Occipital lobe (tissue), 2 donors: ENCODE data around the gene GM2A. TPM values are rescaled to one million over a fixed set of nuclear protein-coding genes. Genes with fewer than 3 reads are reported as not detected.

ENCODE experiments used
- DNase-seq: peaks from one replicate; lab custom pipeline; 2025; lab: John Stamatoyannopoulos, UW
- total RNA-seq: library from RNA; depleted of rRNA; stranded (reverse); fragments of >200 nt; gene quantifications from one replicate; pipeline ENCODE4 v1.2.3, GENCODE V29; 2014

GM2A gene
- 12.6 TPM for total RNA-seq

GRCh38 chr5:151252762-151253604 lies at the start of gene GM2A:
TSS of gene GM2A (plus strand) at chr5:151253185. CDS start at chr5:151253217, 32 bp downstream.
- DNase-seq, result peak; percentile 100

GRCh38 chr5:151204051-151204450 lies 48.9 kb upstream of the GM2A start:
- no peak for DNase-seq

- DNase-seq, result no peak
Observed at GRCh38 chr5:151205411-151205810, 47.6 kb upstream of the GM2A start.

GRCh38 chr5:151208481-151208914 lies 44.5 kb upstream of the GM2A start:
- no peak for DNase-seq

- DNase-seq, result no peak
Observed at GRCh38 chr5:151212406-151212798, 40.6 kb upstream of the GM2A start.

- no peak for DNase-seq
Observed at GRCh38 chr5:151213803-151214613, 39.0 kb upstream of the GM2A start.

- DNase-seq, result no peak
Observed at GRCh38 chr5:151214614-151215545, 38.1 kb upstream of the GM2A start.

- no peak for DNase-seq
Observed at GRCh38 chr5:151215546-151215880, 37.5 kb upstream of the GM2A start.

- DNase-seq, result no peak
Observed at GRCh38 chr5:151216781-151217180, 36.2 kb upstream of the GM2A start.

GRCh38 chr5:151218177-151218576 lies 34.8 kb upstream of the GM2A start:
- no peak for DNase-seq

- DNase-seq, result no peak
Observed at GRCh38 chr5:151219138-151219537, 33.8 kb upstream of the GM2A start.

- no peak for DNase-seq
Observed at GRCh38 chr5:151219789-151220188, 33.2 kb upstream of the GM2A start.

- no peak for DNase-seq
Observed at GRCh38 chr5:151221574-151221973, 31.4 kb upstream of the GM2A start.

GRCh38 chr5:151222054-151222789 lies 30.8 kb upstream of the GM2A start:
- no peak for DNase-seq

GRCh38 chr5:151222790-151223446 lies 30.1 kb upstream of the GM2A start:
- DNase-seq, result no peak

GRCh38 chr5:151223447-151224264 lies 29.3 kb upstream of the GM2A start, which contains the start of gene CCDC69:
TSS of gene CCDC69 (minus strand) at chr5:151224092. CDS start at chr5:151223970, 122 bp downstream.
- DNase-seq, result peak; percentile 48

- no peak for DNase-seq
Observed at GRCh38 chr5:151224372-151224771, 28.6 kb upstream of the GM2A start.

- DNase-seq, result no peak
Observed at GRCh38 chr5:151225071-151225470, 27.9 kb upstream of the GM2A start.

- no peak for DNase-seq
Observed at GRCh38 chr5:151225475-151225874, 27.5 kb upstream of the GM2A start.
